Keratinocyte (primary cell): ENCODE data around the gene PLA2G12A. TPM values are rescaled to one million over a fixed set of nuclear protein-coding genes. Genes with fewer than 3 reads are reported as not detected.

ENCODE experiments used
- DNase-seq: peaks from one replicate; pipeline ENCODE4 v3.0.0-alpha.2; 2011; ENCODE audit warnings: low read depth, missing footprints, low spot score
- FAIRE-seq: peaks from 2 replicates; lab custom pipeline; 2011; peaks lifted over from hg19 to GRCh38; lab: Jason Lieb, UNC
- H2AFZ ChIP-seq: 2 replicates; pipeline ENCODE4 v1.6.0; 2012; ENCODE audit warnings: low read length, control low read depth, inconsistent platforms; ENCODE audit not compliant: control insufficient read depth
- H3K27ac ChIP-seq: 2 replicates; pipeline ENCODE4 v1.5.1; 2011; ENCODE audit warnings: low read length; ENCODE audit not compliant: control insufficient read depth, insufficient read depth
- H3K27me3 ChIP-seq: 3 replicates; pipeline ENCODE4 v1.6.0; 2011; ENCODE audit warnings: low read length; ENCODE audit not compliant: control insufficient read depth, insufficient read depth; ENCODE audit errors: extremely low read depth
- H3K36me3 ChIP-seq, 2 experiments: 2 replicates in 1 of 2; 3 replicates in 1 of 2; pipeline ENCODE4 v1.5.1; 2011; ENCODE audit warnings: low read length in 2 of 2, mild to moderate bottlenecking in 1 of 2; ENCODE audit not compliant: control insufficient read depth in 2 of 2, insufficient read depth in 2 of 2; ENCODE audit errors: extremely low read depth in 1 of 2
- H3K4me1 ChIP-seq: 3 replicates; pipeline ENCODE4 v1.5.1; 2011; ENCODE audit warnings: low read length; ENCODE audit not compliant: control insufficient read depth, insufficient read depth; ENCODE audit errors: extremely low read depth
- H3K4me2 ChIP-seq: 3 replicates; pipeline ENCODE4 v1.6.0; 2011; ENCODE audit warnings: low read depth, low read length; ENCODE audit not compliant: control insufficient read depth, insufficient read depth; ENCODE audit errors: extremely low read depth
- H3K4me3 ChIP-seq, 3 experiments: fragments of 200-600 bp in 1 of 3; sonication (generic) in 1 of 3; 2 replicates in 2 of 3; 3 replicates in 1 of 3; pipeline ENCODE4 v1.5.1; 2011 to 2016; ENCODE audit warnings: low read length in 3 of 3, mild to moderate bottlenecking in 3 of 3, control low read depth in 2 of 3, inconsistent platforms in 1 of 3, low read depth in 1 of 3, mixed read lengths in 1 of 3, mixed run types in 1 of 3, moderate library complexity in 1 of 3; ENCODE audit not compliant: control insufficient read depth in 2 of 3, insufficient read depth in 2 of 3; ENCODE audit errors: extremely low read depth in 1 of 3
- H3K79me2 ChIP-seq: 2 replicates; pipeline ENCODE4 v1.6.0; 2012; ENCODE audit warnings: low read length; ENCODE audit not compliant: control insufficient read depth, insufficient read depth
- H3K9ac ChIP-seq: 3 replicates; pipeline ENCODE4 v1.6.0; 2011; ENCODE audit warnings: low read length; ENCODE audit not compliant: control insufficient read depth, insufficient read depth; ENCODE audit errors: extremely low read depth
- H3K9me1 ChIP-seq: 3 replicates; pipeline ENCODE4 v1.6.0; 2011; ENCODE audit warnings: low read length; ENCODE audit not compliant: control insufficient read depth, insufficient read depth; ENCODE audit errors: extremely low read depth
- H3K9me3 ChIP-seq: 2 replicates; pipeline ENCODE4 v1.5.1; 2012; ENCODE audit warnings: low read depth, low read length; ENCODE audit not compliant: control insufficient read depth
- H4K20me1 ChIP-seq: 3 replicates; pipeline ENCODE4 v1.6.0; 2011; ENCODE audit warnings: low read length; ENCODE audit not compliant: control insufficient read depth, insufficient read depth; ENCODE audit errors: extremely low read depth
- CTCF ChIP-seq, 3 experiments: IDR thresholded peaks in 1 of 3; conservative IDR thresholded peaks in 1 of 3; optimal IDR thresholded peaks in 1 of 3; 2 replicates in 2 of 3; 3 replicates in 1 of 3; pipeline versions ENCODE3 to v1.5.1; 2011; ENCODE audit warnings: low read length in 3 of 3, mild to moderate bottlenecking in 3 of 3, moderate library complexity in 2 of 3, control low read depth in 1 of 3, inconsistent platforms in 1 of 3; ENCODE audit not compliant: insufficient read depth in 2 of 3; ENCODE audit errors: extremely low read depth in 1 of 3
- EZH2 ChIP-seq: IDR thresholded peaks from one replicate; pipeline ENCODE4 v1.6.1; 2012; ENCODE audit warnings: inconsistent platforms, mild to moderate bottlenecking, low read length, moderate library complexity
- dilution Hi-C: fragments of 300-500 bp; cut with MboI; formaldehyde crosslinking; loops from one replicate; pipeline ENCODE4 v1.7.0; 2020; ENCODE audit warnings: low sequenced_read_pairs; ENCODE audit not compliant: extremely low pct_ligation_motif_present
- polyA plus RNA-seq, 5 experiments: library from polyadenylated mRNA; depleted of rRNA in 3 of 5; stranded (reverse) in 3 of 5; stranded (forward) in 1 of 5; unstranded in 1 of 5; fragments of >200 nt; gene quantifications; 1 replicate in 1 of 5; 2 replicates in 3 of 5; 3 replicates in 1 of 5; pipeline versions ENCODE4 v1.2.1 to v1.2.3, GENCODE V29; 2011 to 2012; ENCODE audit warnings: missing spikeins in 2 of 5, low read depth in 1 of 5, low replicate concordance in 1 of 5

Gene PLA2G12A
- polyA plus RNA-seq, 1 donor (not counting 4 experiments of a cell fraction or from before 2014, with no cell fraction given) = 63.7 TPM

- no peak for DNase-seq
- dilution Hi-C loops = no loop called here
These were observed 28.1 kb downstream of the PLA2G12A start for GRCh38 chr4:109701566-109702410.

DNA sequence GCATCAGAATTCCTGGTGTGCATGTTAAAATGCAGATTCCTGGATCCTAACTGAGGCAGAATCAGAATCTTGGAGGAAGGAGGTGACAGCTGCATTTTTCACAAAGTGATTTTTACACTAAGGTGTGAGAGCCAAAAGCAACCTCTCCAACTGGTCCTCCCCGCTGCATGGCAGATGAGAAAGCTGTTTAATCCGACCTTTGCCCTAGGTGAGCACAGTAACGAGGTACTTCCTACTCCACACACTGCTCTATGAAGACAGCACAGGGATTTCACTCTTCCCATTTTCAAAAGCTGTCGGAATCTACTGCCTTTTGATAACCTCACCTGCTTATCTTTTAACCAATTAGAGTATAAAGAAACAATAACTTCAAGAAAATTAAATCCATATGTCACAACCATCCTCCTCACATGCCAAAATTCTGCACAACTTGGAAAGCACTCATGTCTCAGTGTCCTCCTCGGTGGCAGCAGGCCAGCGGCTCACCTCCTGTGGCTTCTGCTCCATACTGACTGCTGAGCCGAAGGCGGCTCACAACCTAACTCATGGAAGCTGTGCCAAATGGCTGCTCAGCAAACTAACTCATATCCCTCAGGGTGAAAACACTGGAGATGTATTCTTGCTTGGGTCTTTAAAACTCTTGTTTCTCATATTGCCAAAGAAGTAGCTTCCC, 30.2 kb downstream of the PLA2G12A start:
- DNase-seq (no peak), FAIRE-seq (no peak)
- Histone ChIP-seq H4K20me1 (no peaks in the 10 kb centered on the region), H2AFZ (no peak overlapping the region), H3K4me1 (peaks cover 10% of the 10 kb centered on the region), H3K9me3 (no peaks in the 10 kb centered on the region), H3K9me1 (no peaks in the 10 kb centered on the region), H3K27me3 (no peaks in the 10 kb centered on the region), H3K4me2 (no peak overlapping the region), H3K27ac (no peak overlapping the region), H3K4me3 (no peak overlapping the region), H3K36me3 (peaks cover 2 to 4% of the 10 kb centered on the region in 2 experiments), H3K9ac (no peak overlapping the region), H3K79me2 (peaks cover 2% of the 10 kb centered on the region)
- dilution Hi-C loops = no loop called here
- no peak for TF ChIP-seq CTCF (optimal IDR thresholded peaks at IDR 0.05 in 1 of 3, IDR thresholded peaks at IDR 0.05 in 1 of 3, conservative IDR thresholded peaks at IDR 0.05 in 1 of 3; ENCODE audit: extremely low read depth in 1 of 3, insufficient read depth in 2 of 3, low read length in 3 of 3)
- no peak for TF ChIP-seq EZH2

More at GRCh38 chr4:109701566-109702410, 28.1 kb downstream of the PLA2G12A start:
- TF ChIP-seq EZH2 = no peak
- no peak for TF ChIP-seq CTCF (optimal IDR thresholded peaks at IDR 0.05 in 1 of 3, IDR thresholded peaks at IDR 0.05 in 1 of 3, conservative IDR thresholded peaks at IDR 0.05 in 1 of 3; ENCODE audit: extremely low read depth in 1 of 3, insufficient read depth in 2 of 3, low read length in 3 of 3)
- Histone ChIP-seq H3K9me1 (no peaks in the 10 kb centered on the region), H4K20me1 (no peaks in the 10 kb centered on the region), H3K27me3 (no peaks in the 10 kb centered on the region), H3K36me3 (peaks cover 2 to 4% of the 10 kb centered on the region in 2 experiments), H3K9me3 (no peaks in the 10 kb centered on the region), H3K4me1 (peaks cover 10% of the 10 kb centered on the region), H3K4me2 (peak overlapping the region; percentile 87), H2AFZ (peak overlapping the region; percentile 85), H3K27ac (peak overlapping the region; percentile 50), H3K9ac (peak overlapping the region; percentile 80), H3K79me2 (peaks cover 2% of the 10 kb centered on the region), H3K4me3 (peak overlapping the region; percentile 69 to 88 (median 78))
- no peak for FAIRE-seq
